Suppressor macrophage treated with lipopolysaccharide for 4 hours (primary cell): ENCODE measurements around the gene DMP1.
A peak's percentile ranks its signal among the peaks of the same experiment; 100 is the strongest.
"Not testable (repeated sequence)": the region's sequence is repeated elsewhere in the genome, so short reads cannot be mapped to it uniquely, and the experiment has no call there.

ENCODE experiments used
- DNase-seq: peaks from one replicate; pipeline ENCODE4 v3.0.0-alpha.2; 2020

DMP1 gene

GRCh38 chr4:87690947-87691346, 40.9 kb downstream of the DMP1 start:
- not testable (repeated sequence) for DNase-seq

- DNase-seq: not testable (repeated sequence)
Observed at GRCh38 chr4:87692060-87692459, 42.0 kb downstream of the DMP1 start.

GRCh38 chr4:87697272-87697671, 47.2 kb downstream of the DMP1 start:
- no peak for DNase-seq

DNA sequence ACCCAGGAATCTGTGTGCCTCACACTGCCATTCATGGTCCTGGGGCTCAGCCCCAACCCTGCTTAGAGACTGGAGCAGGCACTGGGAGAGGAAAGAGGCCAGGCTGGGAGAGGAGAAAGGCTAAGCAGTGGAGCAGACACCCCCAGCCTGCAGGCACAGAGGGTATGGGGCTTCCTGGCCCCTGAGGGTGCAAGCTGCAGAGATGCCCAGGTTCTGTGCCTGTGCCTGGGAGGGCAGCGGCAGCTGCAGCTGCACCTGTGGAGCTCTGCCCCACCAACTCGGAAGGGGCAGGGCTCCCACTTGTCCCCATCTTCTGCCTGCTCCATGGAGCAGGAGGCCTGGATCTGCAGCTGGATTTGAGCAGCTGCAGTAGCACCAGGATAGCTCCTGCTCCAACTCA, 47.9 kb downstream of the DMP1 start:
- DNase-seq: no peak

- DNase-seq: peak; percentile 27
Observed at GRCh38 chr4:87698394-87698793, 48.3 kb downstream of the DMP1 start.

DNA sequence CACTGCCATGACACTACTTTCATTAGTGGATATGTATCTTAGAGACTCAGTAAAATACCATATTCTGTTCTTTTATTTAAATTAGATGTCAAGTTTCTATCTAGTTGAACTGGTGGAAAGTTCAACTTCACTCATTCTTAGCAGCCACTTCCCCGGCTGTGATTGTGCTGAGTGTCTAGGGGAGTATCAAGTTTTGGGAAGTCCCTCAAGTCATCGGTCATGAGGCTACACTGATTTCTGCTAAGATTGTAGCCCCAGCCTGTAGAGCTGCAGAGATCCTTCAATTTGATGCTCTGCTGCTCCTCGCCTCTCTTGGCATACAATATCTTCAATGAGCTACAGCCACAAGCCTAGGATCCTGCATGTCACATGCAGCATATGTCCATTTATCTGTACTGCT, 53.9 kb downstream of the DMP1 start:
- DNase-seq: peak; percentile 54

DNA sequence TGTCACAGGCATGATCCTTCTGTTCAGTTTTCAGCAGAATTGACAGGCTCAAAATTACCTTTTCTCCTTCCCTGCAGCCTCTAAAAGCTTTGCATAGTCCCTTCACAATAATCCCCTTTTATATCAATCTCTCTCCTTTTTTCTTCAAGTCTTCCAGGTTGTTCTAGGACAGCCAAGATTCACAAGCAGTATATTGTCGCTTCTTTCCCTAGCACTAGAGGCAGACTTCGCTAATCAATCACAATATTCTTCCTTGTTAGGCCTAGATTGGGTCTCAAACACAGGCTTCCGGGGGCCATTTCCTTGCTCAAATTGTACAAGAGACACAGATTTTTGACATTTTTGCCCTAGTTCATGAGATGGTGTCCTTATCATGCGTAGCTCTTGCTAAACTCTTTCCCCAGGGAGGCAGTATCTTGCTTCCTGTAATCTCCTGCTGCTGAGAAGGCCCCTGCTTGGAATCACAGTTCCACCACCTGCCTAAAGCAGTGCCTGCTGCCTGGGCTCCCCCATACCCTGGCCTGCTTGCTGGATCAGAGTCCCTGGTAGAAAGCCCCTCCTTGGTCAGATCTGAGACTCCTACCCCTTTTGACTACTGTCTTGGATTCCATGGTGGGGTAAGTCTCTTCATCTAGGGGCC, 57.3 kb downstream of the DMP1 start:
- no peak for DNase-seq
